ENCODE results near the gene PITX2. TPM values are rescaled to one million over a fixed set of nuclear protein-coding genes. Genes with fewer than 3 reads are reported as not detected.
A peak's percentile ranks its signal among the peaks of the same experiment; 100 is the strongest.

Gene PITX2
- total RNA-seq, 1 experiment from 2014 or later = 24.9 TPM

DNA sequence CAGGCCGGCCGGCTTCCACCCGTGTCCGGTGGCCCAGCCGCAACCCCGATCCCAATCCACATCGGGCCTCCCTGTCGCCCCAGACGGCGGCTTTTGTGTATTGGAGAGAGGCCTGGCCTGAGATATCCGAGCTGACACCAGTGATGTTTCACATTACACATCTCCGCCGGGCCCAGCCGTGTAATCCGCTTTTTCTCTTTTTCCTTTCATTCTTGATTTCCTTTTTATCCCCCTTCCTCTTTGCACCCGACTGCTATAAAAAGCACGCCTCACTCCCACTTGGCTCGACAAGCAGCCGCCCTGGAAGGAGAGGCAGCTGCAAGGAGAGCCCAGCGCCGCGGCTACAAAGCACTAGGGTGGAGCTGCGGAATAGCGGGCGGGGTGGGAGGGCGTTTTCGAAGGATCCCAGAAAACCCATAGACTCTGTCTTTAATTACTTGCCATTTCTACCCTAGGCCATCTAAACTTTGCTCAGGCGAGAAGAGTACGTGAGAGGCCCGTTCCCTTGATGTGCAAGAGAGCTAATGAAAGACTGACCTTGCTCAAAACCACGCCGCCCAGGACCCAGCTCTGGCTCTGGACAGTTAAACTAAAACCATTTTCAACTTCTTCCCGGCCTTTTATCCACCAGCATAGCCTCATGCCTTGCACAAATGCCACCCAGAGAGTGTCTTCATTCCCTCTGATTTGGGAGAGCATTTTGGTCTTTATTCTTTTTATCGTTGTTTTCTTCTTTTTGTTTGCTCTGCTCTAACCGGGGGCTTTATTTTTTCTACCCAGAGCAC lies 3.2 kb downstream of the PITX2 start:
- ATAC-seq (peak; percentile 0; the same call in 1 of the 2 replicates), DNase-seq (ENCODE audit: low spot score) (peak; percentile 63)
- H3K36me3 Mint-ChIP-seq = no peaks in the 10 kb centered on the region
- H3K9me3 Mint-ChIP-seq = no peaks in the 10 kb centered on the region
- peak overlapping the region; percentile 98 for H3K27ac Mint-ChIP-seq
- H3K4me1 Mint-ChIP-seq = peaks cover 67% of the 10 kb centered on the region
- H3K27me3 Mint-ChIP-seq (ENCODE audit: low read depth) = peaks cover 99% of the 10 kb centered on the region
- ChIA-PET POLR2A (interaction anchor here (0.6 to 0.8 kb wide), 2 partner anchors 12 to 20 kb away, joined by 3 read pairs; no protein-coding TSS in a partner anchor), CTCF (interaction anchor here (2.0 kb wide), 1 partner anchor 9 kb away, joined by 7 read pairs; no protein-coding TSS in a partner anchor)
- no peak for TF ChIP-seq GRHL2 (CRISPR knock-in tag; IDR thresholded peaks at IDR 0.05; ENCODE audit: insufficient replicate concordance, severe bottlenecking)
- TF ChIP-seq TCF7 (CRISPR knock-in tag; IDR thresholded peaks at IDR 0.05; ENCODE audit: low read depth) = no peak
- TF ChIP-seq KAT7 (CRISPR knock-in tag; IDR thresholded peaks at IDR 0.05; ENCODE audit: borderline replicate concordance) = no peak
- TF ChIP-seq, protein P1, sequence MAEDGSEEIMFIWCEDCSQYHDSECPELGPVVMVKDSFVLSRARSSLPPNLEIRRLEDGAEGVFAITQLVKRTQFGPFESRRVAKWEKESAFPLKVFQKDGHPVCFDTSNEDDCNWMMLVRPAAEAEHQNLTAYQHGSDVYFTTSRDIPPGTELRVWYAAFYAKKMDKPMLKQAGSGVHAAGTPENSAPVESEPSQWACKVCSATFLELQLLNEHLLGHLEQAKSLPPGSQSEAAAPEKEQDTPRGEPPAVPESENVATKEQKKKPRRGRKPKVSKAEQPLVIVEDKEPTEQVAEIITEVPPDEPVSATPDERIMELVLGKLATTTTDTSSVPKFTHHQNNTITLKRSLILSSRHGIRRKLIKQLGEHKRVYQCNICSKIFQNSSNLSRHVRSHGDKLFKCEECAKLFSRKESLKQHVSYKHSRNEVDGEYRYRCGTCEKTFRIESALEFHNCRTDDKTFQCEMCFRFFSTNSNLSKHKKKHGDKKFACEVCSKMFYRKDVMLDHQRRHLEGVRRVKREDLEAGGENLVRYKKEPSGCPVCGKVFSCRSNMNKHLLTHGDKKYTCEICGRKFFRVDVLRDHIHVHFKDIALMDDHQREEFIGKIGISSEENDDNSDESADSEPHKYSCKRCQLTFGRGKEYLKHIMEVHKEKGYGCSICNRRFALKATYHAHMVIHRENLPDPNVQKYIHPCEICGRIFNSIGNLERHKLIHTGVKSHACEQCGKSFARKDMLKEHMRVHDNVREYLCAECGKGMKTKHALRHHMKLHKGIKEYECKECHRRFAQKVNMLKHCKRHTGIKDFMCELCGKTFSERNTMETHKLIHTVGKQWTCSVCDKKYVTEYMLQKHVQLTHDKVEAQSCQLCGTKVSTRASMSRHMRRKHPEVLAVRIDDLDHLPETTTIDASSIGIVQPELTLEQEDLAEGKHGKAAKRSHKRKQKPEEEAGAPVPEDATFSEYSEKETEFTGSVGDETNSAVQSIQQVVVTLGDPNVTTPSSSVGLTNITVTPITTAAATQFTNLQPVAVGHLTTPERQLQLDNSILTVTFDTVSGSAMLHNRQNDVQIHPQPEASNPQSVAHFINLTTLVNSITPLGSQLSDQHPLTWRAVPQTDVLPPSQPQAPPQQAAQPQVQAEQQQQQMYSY (CRISPR knock-in tag; IDR thresholded peaks at IDR 0.05) = peak; percentile 75
- TF ChIP-seq FOXP1 (CRISPR knock-in tag; IDR thresholded peaks at IDR 0.05; ENCODE audit: borderline replicate concordance) = no peak
- TF ChIP-seq, protein P2, sequence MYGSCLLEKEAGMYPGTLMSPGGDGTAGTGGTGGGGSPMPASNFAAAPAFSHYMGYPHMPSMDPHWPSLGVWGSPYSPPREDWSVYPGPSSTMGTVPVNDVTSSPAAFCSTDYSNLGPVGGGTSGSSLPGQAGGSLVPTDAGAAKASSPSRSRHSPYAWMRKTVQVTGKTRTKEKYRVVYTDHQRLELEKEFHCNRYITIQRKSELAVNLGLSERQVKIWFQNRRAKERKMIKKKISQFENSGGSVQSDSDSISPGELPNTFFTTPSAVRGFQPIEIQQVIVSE (CRISPR knock-in tag; IDR thresholded peaks at IDR 0.05; ENCODE audit: borderline replicate concordance) = no peak
- TF ChIP-seq ZNF416 (CRISPR knock-in tag; IDR thresholded peaks at IDR 0.05) = no peak
- H3K4me3 Mint-ChIP-seq = peak overlapping the region; percentile 76

DNA sequence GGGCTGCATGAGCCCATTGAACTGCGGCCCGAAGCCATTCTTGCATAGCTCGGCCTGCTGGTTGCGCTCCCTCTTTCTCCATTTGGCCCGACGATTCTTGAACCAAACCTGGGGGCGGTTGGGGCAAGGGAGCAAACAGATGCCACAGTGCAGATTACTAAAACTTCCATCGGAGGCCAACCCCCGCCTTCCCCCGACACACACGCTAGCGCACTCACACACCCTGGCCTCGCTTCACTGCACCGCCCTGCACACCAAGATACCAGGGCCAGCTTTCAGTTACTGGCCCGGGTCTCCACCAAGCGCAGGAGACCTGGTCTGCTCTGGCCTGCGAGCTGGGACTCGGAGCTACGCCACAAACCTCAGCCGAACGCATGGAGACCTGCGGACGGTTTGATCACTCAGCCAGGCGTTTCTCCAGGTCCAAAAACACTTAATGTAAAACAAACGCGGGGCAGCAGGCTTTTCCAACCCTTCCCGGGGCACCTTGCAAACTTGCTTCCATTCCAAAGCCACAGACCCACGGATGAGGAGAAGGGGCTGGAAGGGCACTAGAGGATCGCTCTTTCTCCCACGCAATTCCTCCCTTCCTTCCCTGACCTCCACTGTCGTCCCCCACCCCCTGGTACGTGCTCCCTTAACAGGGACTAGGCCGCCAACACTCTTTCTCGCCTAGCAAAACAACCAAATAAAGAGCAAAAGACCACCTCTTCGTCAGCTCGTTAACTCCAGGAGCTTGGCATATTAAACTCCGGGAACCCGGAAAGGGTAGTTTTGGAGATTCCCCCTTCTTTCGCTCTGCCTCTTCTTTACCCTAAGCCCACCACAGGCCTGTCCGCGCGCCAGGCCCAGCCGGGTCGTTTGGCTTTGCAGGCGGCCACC lies 4.1 kb downstream of the PITX2 start:
- CTCF ChIA-PET = interaction anchor here (1.6 to 2.0 kb wide), 2 partner anchors 10 to 32 kb away, joined by 3 to 7 read pairs; no protein-coding TSS in a partner anchor
- H3K9me3 Mint-ChIP-seq = no peaks in the 10 kb centered on the region
- TF ChIP-seq TEAD4 (CRISPR knock-in tag; IDR thresholded peaks at IDR 0.05) (no peak), SMAD3 (CRISPR knock-in tag; IDR thresholded peaks at IDR 0.05; ENCODE audit: borderline replicate concordance) (no peak), RELA (CRISPR knock-in tag; IDR thresholded peaks at IDR 0.05; ENCODE audit: borderline replicate concordance) (no peak), KAT7 (CRISPR knock-in tag; IDR thresholded peaks at IDR 0.05; ENCODE audit: borderline replicate concordance) (no peak), FOXJ3 (CRISPR knock-in tag; IDR thresholded peaks at IDR 0.05; ENCODE audit: borderline replicate concordance) (no peak)
- TF ChIP-seq, protein P3, sequence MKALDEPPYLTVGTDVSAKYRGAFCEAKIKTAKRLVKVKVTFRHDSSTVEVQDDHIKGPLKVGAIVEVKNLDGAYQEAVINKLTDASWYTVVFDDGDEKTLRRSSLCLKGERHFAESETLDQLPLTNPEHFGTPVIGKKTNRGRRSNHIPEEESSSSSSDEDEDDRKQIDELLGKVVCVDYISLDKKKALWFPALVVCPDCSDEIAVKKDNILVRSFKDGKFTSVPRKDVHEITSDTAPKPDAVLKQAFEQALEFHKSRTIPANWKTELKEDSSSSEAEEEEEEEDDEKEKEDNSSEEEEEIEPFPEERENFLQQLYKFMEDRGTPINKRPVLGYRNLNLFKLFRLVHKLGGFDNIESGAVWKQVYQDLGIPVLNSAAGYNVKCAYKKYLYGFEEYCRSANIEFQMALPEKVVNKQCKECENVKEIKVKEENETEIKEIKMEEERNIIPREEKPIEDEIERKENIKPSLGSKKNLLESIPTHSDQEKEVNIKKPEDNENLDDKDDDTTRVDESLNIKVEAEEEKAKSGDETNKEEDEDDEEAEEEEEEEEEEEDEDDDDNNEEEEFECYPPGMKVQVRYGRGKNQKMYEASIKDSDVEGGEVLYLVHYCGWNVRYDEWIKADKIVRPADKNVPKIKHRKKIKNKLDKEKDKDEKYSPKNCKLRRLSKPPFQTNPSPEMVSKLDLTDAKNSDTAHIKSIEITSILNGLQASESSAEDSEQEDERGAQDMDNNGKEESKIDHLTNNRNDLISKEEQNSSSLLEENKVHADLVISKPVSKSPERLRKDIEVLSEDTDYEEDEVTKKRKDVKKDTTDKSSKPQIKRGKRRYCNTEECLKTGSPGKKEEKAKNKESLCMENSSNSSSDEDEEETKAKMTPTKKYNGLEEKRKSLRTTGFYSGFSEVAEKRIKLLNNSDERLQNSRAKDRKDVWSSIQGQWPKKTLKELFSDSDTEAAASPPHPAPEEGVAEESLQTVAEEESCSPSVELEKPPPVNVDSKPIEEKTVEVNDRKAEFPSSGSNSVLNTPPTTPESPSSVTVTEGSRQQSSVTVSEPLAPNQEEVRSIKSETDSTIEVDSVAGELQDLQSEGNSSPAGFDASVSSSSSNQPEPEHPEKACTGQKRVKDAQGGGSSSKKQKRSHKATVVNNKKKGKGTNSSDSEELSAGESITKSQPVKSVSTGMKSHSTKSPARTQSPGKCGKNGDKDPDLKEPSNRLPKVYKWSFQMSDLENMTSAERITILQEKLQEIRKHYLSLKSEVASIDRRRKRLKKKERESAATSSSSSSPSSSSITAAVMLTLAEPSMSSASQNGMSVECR (CRISPR knock-in tag; IDR thresholded peaks at IDR 0.05; ENCODE audit: borderline replicate concordance) = no peak
- TF ChIP-seq, protein P4, sequence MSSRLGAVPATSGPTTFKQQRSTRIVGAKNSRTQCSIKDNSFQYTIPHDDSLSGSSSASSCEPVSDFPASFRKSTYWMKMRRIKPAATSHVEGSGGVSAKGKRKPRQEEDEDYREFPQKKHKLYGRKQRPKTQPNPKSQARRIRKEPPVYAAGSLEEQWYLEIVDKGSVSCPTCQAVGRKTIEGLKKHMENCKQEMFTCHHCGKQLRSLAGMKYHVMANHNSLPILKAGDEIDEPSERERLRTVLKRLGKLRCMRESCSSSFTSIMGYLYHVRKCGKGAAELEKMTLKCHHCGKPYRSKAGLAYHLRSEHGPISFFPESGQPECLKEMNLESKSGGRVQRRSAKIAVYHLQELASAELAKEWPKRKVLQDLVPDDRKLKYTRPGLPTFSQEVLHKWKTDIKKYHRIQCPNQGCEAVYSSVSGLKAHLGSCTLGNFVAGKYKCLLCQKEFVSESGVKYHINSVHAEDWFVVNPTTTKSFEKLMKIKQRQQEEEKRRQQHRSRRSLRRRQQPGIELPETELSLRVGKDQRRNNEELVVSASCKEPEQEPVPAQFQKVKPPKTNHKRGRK (CRISPR knock-in tag; IDR thresholded peaks at IDR 0.05; ENCODE audit: borderline replicate concordance) = no peak
- H3K4me1 Mint-ChIP-seq = peaks cover 68% of the 10 kb centered on the region
- POLR2A ChIA-PET = interaction anchor here (0.6 to 1.0 kb wide), 2 partner anchors 11 to 19 kb away, joined by 3 read pairs; no protein-coding TSS in a partner anchor
- DNase-seq (ENCODE audit: low spot score) (peak; percentile 25), ATAC-seq (no peak)
- H3K36me3 Mint-ChIP-seq = no peaks in the 10 kb centered on the region
- peak overlapping the region; percentile 98 for H3K27ac Mint-ChIP-seq
- H3K27me3 Mint-ChIP-seq (ENCODE audit: low read depth) = peaks cover 99% of the 10 kb centered on the region
- peak overlapping the region; percentile 76 for H3K4me3 Mint-ChIP-seq
